Caco-2 (cell line): ENCODE results near the gene CHADL. TPM values are rescaled to one million over a fixed set of nuclear protein-coding genes. Genes with fewer than 3 reads are reported as not detected.

Experiments
- BruUV-seq: library from RNA; stranded (reverse); fragments of 400-500 nt; replicated peaks from 2 replicates; lab custom pipeline; 2021; lab: Mats Ljungman, UMichigan
- CTCF ChIA-PET: fragments of 300-600 bp; sonication (Branson Sonifier 250); formaldehyde crosslinking; loops from one replicate; lab custom pipeline; 2022; ENCODE audit warnings: antibody characterized with exemption; lab: Charles Lee
- POLR2A ChIA-PET: fragments of 300-600 bp; sonication (Branson Sonifier 250); formaldehyde crosslinking; loops from one replicate; lab custom pipeline; 2022; ENCODE audit warnings: antibody characterized with exemption; lab: Charles Lee
- DNase-seq, 2 experiments: peaks; one replicate each; pipeline versions ENCODE4 v3.0.0 to v3.0.0-alpha.2; 2020 to 2022
- H3K27me3 ChIP-seq: replicated peaks from 2 replicates; pipeline ENCODE4 v1.6.0; 2011; ENCODE audit warnings: low read length; ENCODE audit not compliant: control insufficient read depth, insufficient read depth
- H3K36me3 ChIP-seq: 2 replicates; pipeline ENCODE4 v1.5.1; 2011; ENCODE audit warnings: low read length; ENCODE audit not compliant: control insufficient read depth, insufficient read depth
- H3K4me1 ChIP-seq: fragments of 250-450 bp; sonication (Bioruptor Pico); 2 replicates; pipeline ENCODE4 v1.5.1; 2020; ENCODE audit warnings: mild to moderate bottlenecking
- H3K4me3 ChIP-seq: 2 replicates; pipeline ENCODE4 v1.5.1; 2011; ENCODE audit warnings: low read depth, mild to moderate bottlenecking, control low read depth, low read length
- H3K9me3 ChIP-seq: fragments of 250-450 bp; sonication (Bioruptor Pico); 2 replicates; pipeline ENCODE4 v1.5.1; 2020; ENCODE audit warnings: mild to moderate bottlenecking, moderate library complexity
- H3K27ac Mint-ChIP-seq: one replicate; pipeline ENCODE4 v1.8.0; 2022; ENCODE audit warnings: mixed read lengths; ENCODE audit not compliant: unreplicated experiment
- H3K27me3 Mint-ChIP-seq: one replicate; pipeline ENCODE4 v1.8.0; 2022; ENCODE audit warnings: mixed read lengths; ENCODE audit not compliant: insufficient read depth, unreplicated experiment
- H3K36me3 Mint-ChIP-seq: one replicate; pipeline ENCODE4 v1.8.0; 2022; ENCODE audit warnings: mild to moderate bottlenecking, mixed read lengths; ENCODE audit not compliant: insufficient read depth, unreplicated experiment
- H3K4me1 Mint-ChIP-seq: one replicate; pipeline ENCODE4 v1.8.0; 2022; ENCODE audit warnings: low read depth, mixed read lengths; ENCODE audit not compliant: unreplicated experiment
- H3K4me3 Mint-ChIP-seq: one replicate; pipeline ENCODE4 v1.8.0; 2022; ENCODE audit warnings: mild to moderate bottlenecking, moderate library complexity, mixed read lengths; ENCODE audit not compliant: unreplicated experiment
- H3K9me3 Mint-ChIP-seq: one replicate; pipeline ENCODE4 v1.8.0; 2022; ENCODE audit warnings: mixed read lengths; ENCODE audit not compliant: unreplicated experiment
- CTCF ChIP-seq, 2 experiments: fragments of 200-600 bp in 1 of 2; IDR thresholded peaks; 1 replicate in 1 of 2; 2 replicates in 1 of 2; pipeline versions ENCODE4 v1.5.1 to v1.8.0; 2011 to 2022; ENCODE audit warnings: antibody characterized with exemption in 1 of 2, control low read depth in 1 of 2, inconsistent platforms in 1 of 2, low read depth in 1 of 2, low read length in 1 of 2, mild to moderate bottlenecking in 1 of 2, moderate library complexity in 1 of 2; ENCODE audit not compliant: insufficient read depth in 1 of 2, severe bottlenecking in 1 of 2, unreplicated experiment in 1 of 2
- intact Hi-C: fragments of 100-400 bp; cut with micrococcal nuclease; formaldehyde crosslinking; loops from one replicate; pipeline ENCODE4 v1.10.0; 2022; ENCODE audit not compliant: unreplicated experiment
- total RNA-seq: library from RNA; stranded (reverse); gene quantifications from 2 replicates; pipeline ENCODE4 v1.2.3, GENCODE V29; 2022

The CHADL gene
- total RNA-seq, 1 experiment from 2014 or later = 0.32 TPM

- BruUV-seq = no TSS peak
- Histone ChIP-seq H3K27me3 (no peaks in the 10 kb centered on the region), H3K36me3 (no peaks in the 10 kb centered on the region), H3K4me3 (no peak overlapping the region), H3K4me1 (no peaks in the 10 kb centered on the region), H3K9me3 (no peaks in the 10 kb centered on the region)
- no peak overlapping the region for H3K27ac Mint-ChIP-seq
- peaks cover 75% of the 10 kb centered on the region for H3K36me3 Mint-ChIP-seq
- TF ChIP-seq CTCF (IDR thresholded peaks at IDR 0.05; ENCODE audit: insufficient read depth in 1 of 2, low read depth in 1 of 2, low read length in 1 of 2, severe bottlenecking in 1 of 2, unreplicated experiment in 1 of 2) = no peak
- intact Hi-C loops = no loop called here
- no peaks in the 10 kb centered on the region for H3K9me3 Mint-ChIP-seq
- H3K4me1 Mint-ChIP-seq = no peaks in the 10 kb centered on the region
- ChIA-PET POLR2A (no interaction called here), CTCF (no interaction called here)
- no peak overlapping the region for H3K4me3 Mint-ChIP-seq
- no peaks in the 10 kb centered on the region for H3K27me3 Mint-ChIP-seq
- no peak for DNase-seq
These were observed 7.6 kb upstream of the CHADL start for GRCh38 chr22:41248314-41248713.

DNA sequence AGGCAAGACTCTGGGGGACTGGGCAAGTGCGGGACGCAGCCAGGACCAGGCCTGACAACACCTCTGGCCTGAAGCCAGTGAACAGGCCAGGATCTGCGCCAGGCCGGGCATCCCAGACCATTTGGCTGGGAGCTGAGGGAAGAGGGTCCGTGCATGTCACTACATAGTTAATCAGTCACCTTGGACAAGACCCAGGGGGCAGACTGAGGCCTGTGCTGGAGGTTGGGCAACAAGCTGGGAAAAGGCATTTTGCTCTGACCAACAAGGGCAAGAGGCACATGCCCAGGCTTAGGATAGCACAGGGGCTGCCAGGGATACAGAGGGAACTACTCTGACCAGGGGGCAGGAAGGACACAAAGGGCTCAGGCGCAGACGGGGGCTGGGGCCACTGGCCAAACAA lies 7.0 kb upstream of the CHADL start:
- H3K27me3 ChIP-seq = no peaks in the 10 kb centered on the region
- H3K4me1 ChIP-seq = no peaks in the 10 kb centered on the region
- no peak for TF ChIP-seq CTCF (IDR thresholded peaks at IDR 0.05; ENCODE audit: insufficient read depth in 1 of 2, low read depth in 1 of 2, low read length in 1 of 2, severe bottlenecking in 1 of 2, unreplicated experiment in 1 of 2)
- Mint-ChIP-seq H3K36me3 (peaks cover 76% of the 10 kb centered on the region), H3K4me1 (no peaks in the 10 kb centered on the region), H3K27ac (no peak overlapping the region), H3K9me3 (no peaks in the 10 kb centered on the region), H3K27me3 (no peaks in the 10 kb centered on the region), H3K4me3 (no peak overlapping the region)
- intact Hi-C loops = no loop called here
- H3K36me3 ChIP-seq = no peaks in the 10 kb centered on the region
- H3K4me3 ChIP-seq = no peak overlapping the region
- no peak for DNase-seq
- ChIA-PET CTCF (no interaction called here), POLR2A (interaction anchor here (0.5 kb wide), 1 partner anchor 226 kb away, joined by 6 read pairs; no protein-coding TSS in a partner anchor)
- no TSS peak for BruUV-seq
- no peaks in the 10 kb centered on the region for H3K9me3 ChIP-seq

DNA sequence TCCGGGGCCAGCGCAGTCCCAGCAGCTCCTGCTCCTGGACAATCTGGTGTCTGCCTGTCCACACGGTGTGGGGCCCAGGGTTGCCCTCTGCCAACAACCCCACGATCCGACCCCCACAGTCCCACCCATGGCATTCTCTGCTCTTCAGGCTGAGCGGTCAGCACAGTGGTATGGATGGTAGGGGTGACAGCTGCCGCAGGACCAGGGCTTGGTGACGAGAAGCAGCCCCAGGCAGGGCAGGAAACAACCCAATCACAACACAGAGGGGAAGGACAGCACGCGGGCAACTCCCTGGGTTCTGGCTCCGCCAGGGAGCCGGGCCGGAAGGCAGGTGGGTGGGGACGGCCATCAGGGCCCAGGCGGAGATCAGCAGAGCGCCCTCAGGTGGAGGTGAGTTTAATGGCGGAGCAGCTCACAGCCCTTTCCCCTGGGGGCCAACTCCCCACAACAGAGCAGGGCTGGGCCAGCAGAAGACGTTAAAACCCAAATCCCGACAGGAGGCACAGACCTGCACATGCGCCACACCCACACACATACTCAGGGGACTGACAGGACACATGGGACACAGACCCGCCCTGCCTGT lies 5.3 kb upstream of the CHADL start:
- Mint-ChIP-seq H3K9me3 (no peaks in the 10 kb centered on the region), H3K4me1 (no peaks in the 10 kb centered on the region), H3K27me3 (no peaks in the 10 kb centered on the region), H3K36me3 (peaks cover 64% of the 10 kb centered on the region), H3K4me3 (no peak overlapping the region), H3K27ac (no peak overlapping the region)
- H3K4me1 ChIP-seq = no peaks in the 10 kb centered on the region
- BruUV-seq = TSS peak; percentile 52
- no peaks in the 10 kb centered on the region for H3K9me3 ChIP-seq
- ChIA-PET CTCF (interaction anchor here (1.0 kb wide), 1 partner anchor 8 kb away, joined by 6 read pairs; no protein-coding TSS in a partner anchor), POLR2A (no interaction called here)
- H3K27me3 ChIP-seq = no peaks in the 10 kb centered on the region
- DNase-seq = peak in 1 of 2 experiments; percentile 17
- no peak overlapping the region for H3K4me3 ChIP-seq
- intact Hi-C loops = no loop called here
- no peaks in the 10 kb centered on the region for H3K36me3 ChIP-seq
- peak in 1 of 2 experiments; percentile 18 for TF ChIP-seq CTCF (IDR thresholded peaks at IDR 0.05; ENCODE audit: insufficient read depth in 1 of 2, low read depth in 1 of 2, low read length in 1 of 2, severe bottlenecking in 1 of 2, unreplicated experiment in 1 of 2)
